SK-N-SH (cell line): Measurements from ENCODE around the gene AKT1S1. TPM values are rescaled to one million over a fixed set of nuclear protein-coding genes. Genes with fewer than 3 reads are reported as not detected.

Experiments
- CTCF ChIA-PET: fragments of 300-600, 350-600 bp; formaldehyde crosslinking; extraction: SDS; loops from one replicate; lab custom pipeline; 2021; lab: Yijun Ruan, JAX
- POLR2A ChIA-PET: fragments of 350-600 bp; sonication (Branson Sonifier 250); formaldehyde crosslinking; extraction: SDS; loops from one replicate; lab custom pipeline; 2020; ENCODE audit warnings: antibody characterized with exemption, inconsistent platforms; lab: Yijun Ruan, JAX
- DNase-seq: peaks from one replicate; pipeline ENCODE4 v3.0.0; 2012
- H2AFZ ChIP-seq: fragments of 200-600 bp; sonication (generic); 2 replicates; pipeline ENCODE4 v1.8.1; 2016; ENCODE audit warnings: antibody characterized with exemption, mild to moderate bottlenecking, low read depth
- H3F3A ChIP-seq: fragments of 200-600 bp; sonication (generic); replicated peaks from 2 replicates; pipeline ENCODE3; 2016; ENCODE audit warnings: antibody characterized with exemption, mild to moderate bottlenecking; ENCODE audit not compliant: insufficient read depth
- H3K27ac ChIP-seq, 2 experiments: fragments of 200-500 bp in 1 of 2; fragments of 200-600 bp in 1 of 2; sonication (Bioruptor generic) in 1 of 2; sonication (generic), shearing (Covaris generic) in 1 of 2; 2 replicates each; pipeline versions ENCODE4 v1.5.1 to v1.6.1; 2014 to 2016; ENCODE audit warnings: low read depth in 2 of 2, inconsistent platforms in 1 of 2, low read length in 1 of 2, mild to moderate bottlenecking in 1 of 2, mixed read lengths in 1 of 2
- H3K27me3 ChIP-seq: fragments of 200-600 bp; sonication (generic), shearing (Covaris generic); 2 replicates; pipeline ENCODE4 v1.6.1; 2016; ENCODE audit warnings: mixed run types; ENCODE audit not compliant: insufficient read depth
- H3K36me3 ChIP-seq, 2 experiments: fragments of 200-500 bp in 1 of 2; fragments of 200-600 bp in 1 of 2; sonication (Bioruptor generic) in 1 of 2; sonication (generic) in 1 of 2; replicated peaks in 1 of 2; 2 replicates each; pipeline versions ENCODE3 to v1.5.1; 2014 to 2016; ENCODE audit warnings: low read length in 1 of 2, mild to moderate bottlenecking in 1 of 2; ENCODE audit not compliant: insufficient read depth in 2 of 2, control insufficient read depth in 1 of 2
- H3K4me1 ChIP-seq, 2 experiments: fragments of 200-500 bp in 1 of 2; fragments of 200-600 bp in 1 of 2; sonication (Bioruptor generic) in 1 of 2; sonication (generic), shearing (Covaris generic) in 1 of 2; 2 replicates each; pipeline versions ENCODE4 v1.5.1 to v1.6.1; 2014 to 2016; ENCODE audit warnings: low read depth in 1 of 2, low read length in 1 of 2, mixed run types in 1 of 2; ENCODE audit not compliant: insufficient read depth in 2 of 2, control insufficient read depth in 1 of 2
- H3K4me2 ChIP-seq: fragments of 200-600 bp; sonication (generic), shearing (Covaris generic); 2 replicates; pipeline ENCODE4 v1.6.1; 2017; ENCODE audit warnings: mixed run types
- H3K4me3 ChIP-seq, 2 experiments: fragments of 200-500 bp in 1 of 2; fragments of 200-600 bp in 1 of 2; sonication (Bioruptor generic) in 1 of 2; sonication (generic), shearing (Covaris generic) in 1 of 2; 2 replicates each; pipeline versions ENCODE4 v1.5.1 to v1.8.1; 2014 to 2016; ENCODE audit warnings: low read depth in 2 of 2, inconsistent platforms in 1 of 2, low read length in 1 of 2, mild to moderate bottlenecking in 1 of 2, mixed read lengths in 1 of 2, moderate library complexity in 1 of 2
- H3K79me2 ChIP-seq: fragments of 200-600 bp; sonication (generic); 2 replicates; pipeline ENCODE4 v1.8.1; 2017; ENCODE audit warnings: mild to moderate bottlenecking; ENCODE audit not compliant: insufficient read depth
- H3K9ac ChIP-seq: fragments of 200-600 bp; sonication (generic); 2 replicates; pipeline ENCODE4 v1.6.1; 2017; ENCODE audit warnings: mixed run types
- H3K9me2 ChIP-seq: fragments of 200-600 bp; sonication (generic); 2 replicates; pipeline ENCODE4 v1.6.1; 2017; ENCODE audit warnings: mixed run types
- H3K9me3 ChIP-seq: fragments of 200-600 bp; sonication (generic); 2 replicates; pipeline ENCODE4 v1.6.1; 2017; ENCODE audit warnings: mixed run types, mild to moderate bottlenecking, moderate library complexity
- H4K20me1 ChIP-seq: fragments of 200-600 bp; sonication (generic); 2 replicates; pipeline ENCODE4 v1.6.1; 2017; ENCODE audit warnings: mild to moderate bottlenecking, mixed run types; ENCODE audit not compliant: insufficient read depth
- ELF1 ChIP-seq: IDR thresholded peaks from 2 replicates; pipeline ENCODE4 v1.4.0; 2012
- EP300 ChIP-seq, 2 experiments: IDR thresholded peaks; 2 replicates each; pipeline versions ENCODE4 v1.4.0 to v1.6.1; 2012; ENCODE audit warnings: borderline replicate concordance in 1 of 2, low read depth in 1 of 2, low read length in 1 of 2
- GABPA ChIP-seq: IDR thresholded peaks from 2 replicates; pipeline ENCODE4 v1.4.0; 2012; ENCODE audit warnings: low read depth, mild to moderate bottlenecking
- GATA2 ChIP-seq: sonication (generic); formaldehyde crosslinking; IDR thresholded peaks from 2 replicates; pipeline ENCODE4 v1.5.0; 2020; ENCODE audit warnings: mild to moderate bottlenecking, missing genetic modification reagents
- JUND ChIP-seq: IDR thresholded peaks from 2 replicates; pipeline ENCODE4 v1.4.0; 2012
- MAX ChIP-seq: IDR thresholded peaks from 2 replicates; pipeline ENCODE4 v1.4.0; 2012; ENCODE audit warnings: low read depth
- MEF2A ChIP-seq: IDR thresholded peaks from 2 replicates; pipeline ENCODE4 v1.4.0; 2012; ENCODE audit warnings: low read depth, borderline replicate concordance
- NFIC ChIP-seq: IDR thresholded peaks from 2 replicates; pipeline ENCODE4 v1.4.0; 2012; ENCODE audit warnings: borderline replicate concordance
- RCOR1 ChIP-seq: fragments of 150-350 bp; IDR thresholded peaks from 2 replicates; pipeline ENCODE4 v1.6.1; 2017; ENCODE audit warnings: antibody characterized with exemption, low read length
- REST ChIP-seq: IDR thresholded peaks from 2 replicates; pipeline ENCODE4 v1.6.1; 2012; ENCODE audit warnings: mild to moderate bottlenecking, low read depth, low read length, moderate library complexity
- RFX5 ChIP-seq: IDR thresholded peaks from 2 replicates; pipeline ENCODE4 v1.6.1; 2012; ENCODE audit warnings: mild to moderate bottlenecking, improper control_type of control experiment, low read length
- RXRA ChIP-seq: IDR thresholded peaks from 2 replicates; pipeline ENCODE4 v1.4.0; 2012; ENCODE audit warnings: low read depth, mild to moderate bottlenecking, borderline replicate concordance
- SIN3A ChIP-seq: IDR thresholded peaks from 2 replicates; pipeline ENCODE4 v1.6.1; 2012; ENCODE audit warnings: low read depth, mild to moderate bottlenecking, low read length, moderate library complexity, borderline replicate concordance
- TEAD4 ChIP-seq: IDR thresholded peaks from 2 replicates; pipeline ENCODE4 v1.4.0; 2012; ENCODE audit warnings: mild to moderate bottlenecking, borderline replicate concordance; ENCODE audit not compliant: insufficient read depth
- USF1 ChIP-seq: IDR thresholded peaks from 2 replicates; pipeline ENCODE4 v1.4.0; 2012; ENCODE audit warnings: low read depth, borderline replicate concordance
- USF2 ChIP-seq: fragments of 150-350 bp; IDR thresholded peaks from 2 replicates; pipeline ENCODE4 v1.6.1; 2017; ENCODE audit warnings: antibody characterized with exemption, low read length, low read depth, borderline replicate concordance
- WGBS: methylation state at CpG from one replicate; pipeline ENCODE4 v1.1.6; 2017; ENCODE audit warnings: low lambda C conversion rate; 5-methylcytosine and 5-hydroxymethylcytosine counted together
- polyA plus RNA-seq, 3 experiments: library from polyadenylated mRNA; depleted of rRNA; stranded (reverse); fragments of >200 nt; gene quantifications; 2 replicates each; pipeline ENCODE4 v1.2.3, GENCODE V29; 2012

The AKT1S1 gene
- polyA plus RNA-seq, 1 of the 3 experiments (the other 2 are of a cell fraction): 63.7 TPM

- no peak overlapping the region for H2AFZ ChIP-seq
- peaks cover 19% of the 10 kb centered on the region for H3F3A ChIP-seq
- no peaks in the 10 kb centered on the region for H3K9me3 ChIP-seq
- H3K79me2 ChIP-seq: peaks cover 6% of the 10 kb centered on the region; the same call in 1 of the 2 replicates
- H3K36me3 ChIP-seq: peaks cover 10 to 11% of the 10 kb centered on the region in 2 experiments
- 94% methylated on average over 14 of the region's 18 CpGs for WGBS
- no peak overlapping the region for H3K4me2 ChIP-seq
- no peaks in the 10 kb centered on the region for H3K27me3 ChIP-seq
- POLR2A ChIA-PET: no interaction called here
- H3K9ac ChIP-seq: no peak overlapping the region
- no peaks in the 10 kb centered on the region for H4K20me1 ChIP-seq
- no peak overlapping the region for H3K4me3 ChIP-seq
- H3K27ac ChIP-seq: no peak overlapping the region
- no peak for DNase-seq
- TF ChIP-seq TEAD4 (no peak), JUND (no peak), GATA2 (no peak), SIN3A (no peak)
- CTCF ChIA-PET: interaction anchor here (1.1 kb wide), 1 partner anchor 9 kb away, joined by 4 read pairs; no protein-coding TSS in a partner anchor
- H3K4me1 ChIP-seq: peaks cover 9% of the 10 kb centered on the region in 2 experiments; a peak in 1 of 4 replicates
- H3K9me2 ChIP-seq: no peaks in the 10 kb centered on the region
Observed at GRCh38 chr19:49844138-49845095, 32.7 kb downstream of the AKT1S1 start.

- no peak overlapping the region for H3K4me2 ChIP-seq
- TF ChIP-seq GABPA: no peak
- TF ChIP-seq TEAD4: no peak
- no peak for TF ChIP-seq USF1
- TF ChIP-seq MAX: no peak
- TF ChIP-seq USF2: no peak
- TF ChIP-seq RFX5: no peak
- TF ChIP-seq GATA2: no peak
- TF ChIP-seq RXRA: no peak
- TF ChIP-seq RCOR1: no peak
- no peak for TF ChIP-seq REST
- TF ChIP-seq EP300 (IDR thresholded peaks at IDR 0.05; ENCODE audit: borderline replicate concordance in 1 of 2, low read depth in 1 of 2, low read length in 1 of 2): no peak
- no peak for TF ChIP-seq ELF1
- no peak for TF ChIP-seq NFIC
- no peak for TF ChIP-seq MEF2A
- no peak overlapping the region for H3K4me3 ChIP-seq
- H3K9me3 ChIP-seq: no peaks in the 10 kb centered on the region
- H4K20me1 ChIP-seq: no peaks in the 10 kb centered on the region
- no peaks in the 10 kb centered on the region for H3K27me3 ChIP-seq
- peaks cover 4 to 11% of the 10 kb centered on the region in 2 experiments; a peak in 1 of 4 replicates for H3K4me1 ChIP-seq
- H3F3A ChIP-seq: peaks cover 9% of the 10 kb centered on the region
- H3K27ac ChIP-seq: no peak overlapping the region
- H3K9me2 ChIP-seq: no peaks in the 10 kb centered on the region
- H2AFZ ChIP-seq: no peak overlapping the region
- H3K79me2 ChIP-seq: no peaks in the 10 kb centered on the region
- peaks cover 16 to 22% of the 10 kb centered on the region in 2 experiments for H3K36me3 ChIP-seq
- no peak for DNase-seq
- H3K9ac ChIP-seq: no peak overlapping the region
- CTCF ChIA-PET: interaction anchor here (1.1 to 1.3 kb wide), 2 partner anchors 10 to 25 kb away, joined by 3 to 4 read pairs; partner anchors contain the start of gene MED25
- POLR2A ChIA-PET: interaction anchor here (0.6 kb wide), 1 partner anchor 9 kb away, joined by 3 read pairs; no protein-coding TSS in a partner anchor
- 84% methylated on average over 3 of the region's 3 CpGs for whole genome bisulfite sequencing
Observed at GRCh38 chr19:49843265-49843664, 33.9 kb downstream of the AKT1S1 start.
